Activated CD4-positive, alpha-beta T cell treated with anti-CD3 and anti-CD28 coated beads, Interleukin-2, Interleukin-4, amounts not matched to agents 100 ng/mL and 50 ng/mL, durations not matched to agents 16 hours and 8 hours (primary cell): ENCODE data around the gene MRPL14.

Experiments
- DNase-seq: peaks from one replicate; pipeline ENCODE4 v3.0.0-alpha.2; 2020; ENCODE audit warnings: low spot score

The MRPL14 gene

GRCh38 chr6:44064948-44065272, 62.3 kb downstream of the MRPL14 start:
- DNase-seq, result no peak

GRCh38 chr6:44064089-44064947, 62.9 kb downstream of the MRPL14 start:
- peak; percentile 16 for DNase-seq

- no peak for DNase-seq
These were observed 63.6 kb downstream of the MRPL14 start for GRCh38 chr6:44063561-44064059.
